ENCODE data around the gene LPP. TPM values are rescaled to one million over a fixed set of nuclear protein-coding genes. Genes with fewer than 3 reads are reported as not detected.

Gene LPP
- total and polyA plus RNA-seq, 9 of the 15 experiments (the other 6 are each of a cell fraction or from before 2014, with no cell fraction given) = 0.07 to 0.18 TPM; not detected in 7

DNA sequence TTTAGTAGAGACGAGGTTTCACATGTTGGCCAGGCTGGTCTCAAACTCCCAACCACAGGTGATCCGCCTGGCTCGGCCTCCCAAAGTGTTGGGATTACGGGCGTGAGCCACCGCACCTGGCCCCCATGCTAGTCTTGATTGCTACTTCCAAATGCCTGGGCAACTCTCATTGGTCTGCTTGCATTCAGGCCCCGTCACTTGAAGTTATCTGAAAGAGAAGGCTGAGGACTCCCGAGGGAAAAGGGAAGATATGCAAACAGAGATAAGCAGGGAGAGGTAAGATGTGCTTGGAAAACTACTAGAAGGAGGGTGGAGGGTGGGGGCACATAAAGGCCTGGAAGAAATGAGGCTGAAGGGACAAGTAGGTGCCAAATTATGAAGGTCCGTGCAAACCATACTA is 4.4 kb upstream of the LPP start (continued):
- TF ChIP-seq, protein P1, sequence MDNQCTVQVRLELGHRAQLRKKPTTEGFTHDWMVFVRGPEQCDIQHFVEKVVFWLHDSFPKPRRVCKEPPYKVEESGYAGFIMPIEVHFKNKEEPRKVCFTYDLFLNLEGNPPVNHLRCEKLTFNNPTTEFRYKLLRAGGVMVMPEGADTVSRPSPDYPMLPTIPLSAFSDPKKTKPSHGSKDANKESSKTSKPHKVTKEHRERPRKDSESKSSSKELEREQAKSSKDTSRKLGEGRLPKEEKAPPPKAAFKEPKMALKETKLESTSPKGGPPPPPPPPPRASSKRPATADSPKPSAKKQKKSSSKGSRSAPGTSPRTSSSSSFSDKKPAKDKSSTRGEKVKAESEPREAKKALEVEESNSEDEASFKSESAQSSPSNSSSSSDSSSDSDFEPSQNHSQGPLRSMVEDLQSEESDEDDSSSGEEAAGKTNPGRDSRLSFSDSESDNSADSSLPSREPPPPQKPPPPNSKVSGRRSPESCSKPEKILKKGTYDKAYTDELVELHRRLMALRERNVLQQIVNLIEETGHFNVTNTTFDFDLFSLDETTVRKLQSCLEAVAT (IDR thresholded peaks at IDR 0.05) = no peak

DNA sequence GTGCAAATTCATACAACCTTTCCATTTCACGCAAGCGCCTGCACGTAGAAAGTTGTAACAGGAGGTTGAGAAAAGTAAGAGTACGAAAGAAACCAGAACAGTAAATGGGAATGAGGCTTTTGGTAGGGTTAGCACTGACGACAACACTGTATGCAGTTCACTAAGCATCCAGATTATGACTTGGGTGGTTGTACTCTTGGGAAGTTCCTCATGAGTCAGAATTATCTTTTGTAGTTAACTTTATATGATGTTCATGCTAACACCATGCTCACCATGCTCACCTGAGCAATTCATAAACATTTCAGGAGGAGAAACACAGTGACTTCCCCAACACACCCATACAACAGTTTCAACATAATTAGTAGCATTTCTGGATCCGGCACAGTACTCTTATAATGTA is 3.0 kb upstream of the LPP start:
- Histone ChIP-seq H3K9me1 (ENCODE audit: control insufficient read depth, insufficient read depth, low read length) (no peaks in the 10 kb centered on the region), H4K20me1 (replicated peaks; ENCODE audit: control insufficient read depth, insufficient read depth, low read length) (0 out of 2 replicates have a peak, but pooled peaks cover 3% of the 10 kb centered on the region), H3K36me3 (ENCODE audit: control insufficient read depth, insufficient read depth, low read length) (no peaks in the 10 kb centered on the region), H3K4me3 (no peak overlapping the region), H3K9ac (ENCODE audit: insufficient read depth in 1 of 2, low read depth in 2 of 2, low read length in 2 of 2) (no peak overlapping the region), H2AFZ (ENCODE audit: low read depth, low read length) (no peak overlapping the region), H3K4me2 (ENCODE audit: insufficient read depth, low read length) (no peak overlapping the region), H3K4me1 (replicated peaks in 1 of 2; ENCODE audit: control insufficient read depth in 2 of 2, insufficient read depth in 2 of 2, low read length in 2 of 2) (no peaks in the 10 kb centered on the region; a peak in 1 of 5 replicates), H3K27me3 (ENCODE audit: control insufficient read depth in 2 of 2, insufficient read depth in 2 of 2, low read length in 2 of 2) (peaks cover 0 to 17% of the 10 kb centered on the region in 2 experiments; a peak in 4 of 5 replicates), H3K27ac (ENCODE audit: extremely low read depth, low read depth, low read length) (no peak overlapping the region), H3K79me2 (ENCODE audit: control insufficient read depth, insufficient read depth, low read length) (no peaks in the 10 kb centered on the region), H3K9me3 (replicated peaks; ENCODE audit: control insufficient read depth, insufficient read depth, low read depth, low read length) (no peaks in the 10 kb centered on the region)
- ChIA-PET CTCF (ENCODE audit: low intra/inter-chr PET ratio) (no interaction called here), POLR2A (no interaction called here)
- no peak for DNase-seq (ENCODE audit: extremely low read depth in 1 of 4, low spot score in 3 of 4)
- 5% methylated on average over 6 of the region's 6 CpGs for WGBS (ENCODE audit: insufficient coverage, low coverage, missing lambda C conversion rate)
- no TSS peak for BruUV-seq (replicated peaks)
- ATAC-seq = no peak
- in situ Hi-C loops (cut with MboI) (no loop called here), intact Hi-C loops (cut with micrococcal nuclease) (no loop called here)
- TF ChIP-seq ZNF384 (IDR thresholded peaks at IDR 0.05; ENCODE audit: low read depth, low read length) (no peak), ZNF41 (CRISPR knock-in tag; conservative IDR thresholded peaks at IDR 0.05) (no peak), FOXJ3 (CRISPR knock-in tag; IDR thresholded peaks at IDR 0.05) (no peak), C11orf30 (IDR thresholded peaks at IDR 0.05; ENCODE audit: low read depth) (no peak)
- TF ChIP-seq, protein P2, sequence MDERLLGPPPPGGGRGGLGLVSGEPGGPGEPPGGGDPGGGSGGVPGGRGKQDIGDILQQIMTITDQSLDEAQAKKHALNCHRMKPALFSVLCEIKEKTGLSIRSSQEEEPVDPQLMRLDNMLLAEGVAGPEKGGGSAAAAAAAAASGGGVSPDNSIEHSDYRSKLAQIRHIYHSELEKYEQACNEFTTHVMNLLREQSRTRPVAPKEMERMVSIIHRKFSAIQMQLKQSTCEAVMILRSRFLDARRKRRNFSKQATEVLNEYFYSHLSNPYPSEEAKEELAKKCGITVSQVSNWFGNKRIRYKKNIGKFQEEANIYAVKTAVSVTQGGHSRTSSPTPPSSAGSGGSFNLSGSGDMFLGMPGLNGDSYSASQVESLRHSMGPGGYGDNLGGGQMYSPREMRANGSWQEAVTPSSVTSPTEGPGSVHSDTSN (CRISPR knock-in tag; IDR thresholded peaks at IDR 0.05; ENCODE audit: low read depth) = no peak
- TF ChIP-seq, protein P2 (tag; conservative IDR thresholded peaks at IDR 0.05; ENCODE audit: low read depth) = no peak
- FAIRE-seq = no peak

All from K562 (cell line).